ENCODE results near the gene SPRR3. TPM values are rescaled to one million over a fixed set of nuclear protein-coding genes. Genes with fewer than 3 reads are reported as not detected.

SPRR3 gene, protein sequence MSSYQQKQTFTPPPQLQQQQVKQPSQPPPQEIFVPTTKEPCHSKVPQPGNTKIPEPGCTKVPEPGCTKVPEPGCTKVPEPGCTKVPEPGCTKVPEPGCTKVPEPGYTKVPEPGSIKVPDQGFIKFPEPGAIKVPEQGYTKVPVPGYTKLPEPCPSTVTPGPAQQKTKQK
- total RNA-seq = not detected in 2 replicates

DNA sequence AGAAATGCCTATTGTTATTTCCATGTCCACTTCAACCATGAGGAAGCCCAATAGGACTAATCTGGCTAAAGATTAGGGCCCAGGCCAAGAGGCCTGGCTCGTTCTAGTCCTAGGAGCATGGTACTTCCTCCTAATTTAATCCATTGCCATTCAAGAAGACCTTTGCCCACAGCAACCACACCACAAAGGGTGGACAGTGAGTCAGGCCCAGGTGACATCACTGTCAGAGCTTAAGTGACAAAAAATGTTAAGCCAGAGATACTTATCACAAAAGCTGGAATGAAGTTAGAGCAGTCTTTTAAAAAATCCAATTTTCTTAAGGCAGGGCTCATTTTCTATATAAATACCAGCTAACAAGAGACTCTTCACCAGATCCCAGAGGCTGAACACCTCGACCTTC is at the start of gene SPRR3:
TSS of gene SPRR3 (plus strand) at position 368 of the 400 bp plus-strand sequence. CDS start 1,272 bp downstream, outside the sequence.
- no peak for DNase-seq (ENCODE audit: low read depth in 2 of 2)

DNA sequence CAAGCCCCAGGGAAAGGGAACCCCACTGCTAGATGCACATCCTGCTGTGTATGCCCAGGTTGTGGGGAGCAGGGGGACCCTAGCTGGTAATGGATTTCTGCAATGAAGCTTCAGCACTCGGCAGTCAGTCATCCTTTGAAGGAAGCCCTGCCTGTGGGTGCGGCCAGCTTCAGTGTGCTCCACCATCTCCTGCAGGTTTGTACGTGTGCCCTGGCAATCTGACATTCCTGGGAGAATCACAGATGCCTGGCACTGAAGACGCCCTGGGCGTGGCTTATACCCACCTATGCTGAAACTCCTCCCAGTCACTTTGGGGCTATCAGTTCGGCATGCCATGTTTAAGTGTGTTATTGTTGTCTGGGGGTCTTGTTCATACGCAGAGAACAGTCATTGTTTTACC is 47.8 kb upstream of the SPRR3 start:
- no peak for DNase-seq (ENCODE audit: low read depth in 2 of 2)

DNA sequence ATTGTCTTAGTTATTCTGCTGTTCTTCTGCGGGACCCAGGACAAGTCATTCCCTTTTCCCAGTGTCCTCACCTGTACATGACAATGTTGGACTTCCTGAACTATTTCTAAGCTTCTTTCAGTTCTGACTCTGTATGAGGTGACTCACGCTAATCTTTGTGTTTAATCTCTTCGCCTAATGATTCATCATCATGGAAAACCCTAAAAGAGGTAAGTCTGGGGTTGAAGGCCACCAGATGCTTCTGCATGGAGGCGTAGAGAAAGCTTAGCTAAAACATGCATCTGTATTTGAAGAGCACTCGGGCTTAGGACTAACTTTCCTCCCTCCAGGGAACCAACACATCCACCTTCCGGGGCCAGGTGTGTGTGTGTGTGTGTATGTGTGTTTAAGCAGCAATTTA is 47.1 kb upstream of the SPRR3 start:
- no peak for DNase-seq (ENCODE audit: low read depth in 2 of 2)

DNA sequence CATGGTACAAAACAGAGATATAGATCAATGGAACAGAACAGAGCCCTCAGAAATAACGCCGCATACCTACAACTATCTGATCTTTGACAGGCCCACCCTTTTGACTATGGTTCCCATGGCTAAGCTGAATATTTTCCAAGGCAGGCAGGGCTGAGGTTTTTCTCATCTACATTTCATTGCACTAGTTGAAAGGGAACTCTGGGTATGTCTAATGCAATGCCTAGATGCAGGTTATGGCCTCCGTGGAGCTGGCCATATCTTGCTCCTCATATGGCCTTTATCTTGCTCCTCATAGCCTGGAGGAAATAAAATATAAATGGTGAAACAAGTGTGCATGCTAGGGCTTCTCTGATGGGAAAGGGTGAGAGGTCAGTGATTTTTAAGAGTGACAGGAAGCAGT is 44.0 kb upstream of the SPRR3 start:
- no peak for DNase-seq (ENCODE audit: low read depth in 2 of 2)

DNA sequence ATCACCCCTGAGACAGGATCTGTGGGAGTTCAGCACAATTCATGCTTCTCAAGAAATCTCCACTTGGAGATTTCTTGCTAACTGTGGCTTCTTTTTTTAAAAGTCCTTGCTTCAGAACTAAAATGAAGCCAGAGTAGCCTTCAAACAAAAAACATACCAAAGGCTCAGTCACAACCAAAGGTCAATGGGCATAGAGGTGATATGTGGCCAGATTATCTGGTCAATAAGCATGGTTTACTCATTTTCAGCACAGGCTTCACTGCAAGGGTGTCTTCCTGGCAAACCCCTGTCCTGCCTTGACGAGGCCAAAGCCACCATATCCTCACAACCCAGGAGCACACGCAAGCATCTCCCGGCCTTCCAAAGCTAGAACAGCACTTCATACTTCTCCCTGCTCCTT is 42.3 kb upstream of the SPRR3 start:
- DNase-seq (ENCODE audit: low read depth in 2 of 2) = no peak

DNA sequence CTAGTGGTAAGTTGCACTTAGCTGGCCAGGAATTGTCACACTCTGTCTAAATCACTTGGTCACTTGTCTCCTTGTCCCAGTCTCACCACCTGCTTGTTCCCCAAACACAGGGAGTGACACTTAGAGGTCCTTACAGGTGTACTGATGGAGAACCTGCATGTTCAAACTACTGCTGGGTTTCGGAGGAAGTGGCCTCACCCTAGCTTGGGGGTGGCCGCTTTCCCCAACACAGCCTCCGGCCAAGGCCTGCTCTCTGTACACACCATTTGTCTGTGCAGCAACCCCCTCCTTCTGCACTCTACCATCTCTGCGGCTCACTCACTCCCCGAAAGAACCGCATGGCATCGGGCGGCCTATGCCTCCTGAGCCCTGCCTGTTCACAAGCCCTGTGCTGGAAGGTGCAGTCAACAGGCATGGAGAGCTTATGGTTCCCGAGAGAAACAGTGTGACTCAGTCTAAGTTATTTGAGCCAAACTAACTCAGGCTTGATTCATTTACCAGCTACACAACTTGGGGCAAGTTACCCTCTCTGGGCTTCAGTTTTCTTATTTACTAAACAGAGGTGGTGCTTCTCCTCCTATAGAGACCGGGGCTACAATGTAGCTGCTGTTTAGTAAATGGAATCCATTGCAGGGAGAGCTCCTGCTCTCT is 41.6 kb upstream of the SPRR3 start:
- DNase-seq (ENCODE audit: low read depth in 2 of 2) = no peak

DNA sequence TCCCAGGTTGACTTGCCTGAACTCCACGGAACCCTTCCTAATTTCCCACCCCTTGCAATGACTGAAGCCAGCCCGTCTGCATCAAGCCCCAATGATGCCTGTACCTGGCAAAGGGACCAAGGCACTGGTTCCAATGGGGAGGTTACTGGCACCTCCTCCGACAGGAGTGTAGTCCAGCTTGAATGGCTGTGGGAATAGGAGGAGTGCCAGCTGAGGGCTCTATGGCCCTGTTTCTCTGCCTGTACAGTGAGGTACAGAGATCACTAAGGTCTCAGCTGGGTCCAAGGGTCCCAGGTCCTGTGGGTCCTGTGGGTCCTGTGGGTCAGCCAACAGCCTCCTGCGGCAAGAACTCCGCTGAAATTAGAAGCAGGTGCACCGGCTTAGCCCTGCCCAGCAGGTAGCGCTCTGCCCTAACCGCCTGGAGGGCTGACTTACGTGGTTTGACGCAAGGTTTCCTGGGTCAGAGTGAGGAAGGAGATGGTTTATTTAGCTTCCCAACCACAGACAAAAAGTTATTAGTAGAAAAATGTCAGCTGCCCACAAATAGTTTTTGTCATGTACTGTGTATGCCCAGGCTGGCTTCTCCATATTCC is 41.0 kb upstream of the SPRR3 start:
- DNase-seq (ENCODE audit: low read depth in 2 of 2) = no peak

DNA sequence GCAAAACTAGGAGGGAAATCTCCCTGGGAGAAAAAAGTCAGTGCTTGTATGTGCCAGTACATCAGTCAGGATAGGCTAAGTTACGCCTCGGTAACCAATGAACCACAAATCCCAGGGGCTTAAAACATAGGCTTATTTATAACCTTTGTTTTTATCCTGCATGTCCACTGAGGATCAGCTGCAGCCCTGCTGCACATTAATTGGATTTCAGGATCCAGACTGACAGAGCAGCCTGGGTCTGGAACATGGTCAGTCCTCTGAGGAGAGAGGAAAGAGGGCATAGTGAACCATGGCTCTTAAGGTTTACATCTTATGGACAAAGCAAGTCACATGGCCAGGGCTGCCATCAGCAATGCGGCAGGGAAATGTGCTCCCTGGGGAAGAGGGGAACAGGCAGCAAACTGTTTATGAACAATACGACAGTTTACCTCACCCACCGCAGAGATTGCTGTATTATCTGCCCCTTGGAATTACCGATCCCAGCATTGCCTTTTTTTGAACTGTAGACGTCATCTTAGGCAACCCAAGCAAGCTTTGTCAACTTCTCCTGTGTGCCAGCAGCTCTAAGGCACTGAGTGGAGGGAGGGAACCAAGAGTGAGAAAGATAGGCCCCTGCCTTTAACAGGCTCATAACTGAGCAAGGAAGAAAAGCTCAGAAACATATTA is 40.2 kb upstream of the SPRR3 start:
- no peak for DNase-seq (ENCODE audit: low read depth in 2 of 2)

DNA sequence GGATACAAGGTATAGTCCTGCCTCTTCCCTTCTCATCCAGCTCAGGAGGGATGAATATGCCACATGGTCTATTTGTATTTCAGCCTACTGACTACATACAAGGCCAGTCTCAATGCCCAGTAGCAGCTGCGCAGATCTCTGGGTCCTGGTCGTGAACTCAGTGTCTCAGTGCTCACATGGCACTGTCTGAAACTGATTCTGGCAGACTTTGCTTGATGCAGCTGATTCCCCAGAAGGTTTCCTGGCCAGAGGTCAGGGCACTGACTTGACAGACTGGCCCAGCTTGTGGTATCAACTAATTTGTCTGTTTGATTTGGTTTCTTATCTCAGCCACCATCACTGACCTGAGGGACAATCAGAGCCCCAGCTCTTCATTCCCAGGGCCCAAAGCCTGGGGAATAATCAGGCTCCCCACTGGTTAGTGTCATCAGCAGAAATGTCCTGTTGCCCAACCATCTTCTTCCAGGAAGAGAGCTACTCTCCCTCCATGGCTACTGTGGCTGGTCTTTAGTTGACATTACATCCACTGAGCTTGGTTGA is 38.6 kb upstream of the SPRR3 start:
- no peak for DNase-seq (ENCODE audit: low read depth in 2 of 2)

DNA sequence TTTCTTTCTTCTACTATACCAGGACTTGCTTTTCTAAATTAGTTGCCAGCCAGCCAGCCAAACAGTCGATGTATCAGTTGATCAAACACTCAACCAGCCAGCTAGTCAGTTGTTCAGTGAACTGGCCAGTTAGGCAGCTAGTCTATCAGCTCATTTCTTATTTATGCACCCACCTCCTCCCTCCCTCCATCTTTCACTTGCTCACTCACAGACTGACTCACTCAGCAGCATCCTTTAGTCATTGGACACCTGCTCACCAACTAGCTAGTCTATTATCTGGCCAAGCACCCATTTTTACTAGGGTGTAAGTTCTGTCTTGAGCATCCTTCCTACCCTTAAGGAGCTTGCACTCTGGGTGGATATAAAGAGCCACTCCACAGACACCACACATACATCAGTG is 37.0 kb upstream of the SPRR3 start:
- DNase-seq (ENCODE audit: low read depth in 2 of 2) = no peak

DNA sequence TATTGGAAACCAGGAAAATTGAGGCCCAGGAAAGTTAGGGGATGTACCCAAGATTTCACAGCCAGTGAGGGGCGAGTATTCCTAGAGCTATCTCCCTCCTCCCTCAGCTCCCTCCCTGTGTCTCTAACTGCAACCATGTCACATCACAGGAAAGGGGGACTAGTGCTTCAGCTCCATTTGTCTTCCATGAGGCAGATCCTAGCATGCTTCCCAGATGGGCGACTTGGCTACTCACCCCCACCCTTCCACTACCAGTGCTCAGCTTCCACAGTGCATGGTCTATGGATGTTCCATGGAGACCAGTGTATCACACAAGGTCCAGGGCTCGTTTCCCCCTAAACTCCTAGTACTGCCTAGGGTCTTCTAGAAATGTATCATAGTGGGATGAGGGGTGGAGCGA is 35.7 kb upstream of the SPRR3 start:
- no peak for DNase-seq (ENCODE audit: low read depth in 2 of 2)

DNA sequence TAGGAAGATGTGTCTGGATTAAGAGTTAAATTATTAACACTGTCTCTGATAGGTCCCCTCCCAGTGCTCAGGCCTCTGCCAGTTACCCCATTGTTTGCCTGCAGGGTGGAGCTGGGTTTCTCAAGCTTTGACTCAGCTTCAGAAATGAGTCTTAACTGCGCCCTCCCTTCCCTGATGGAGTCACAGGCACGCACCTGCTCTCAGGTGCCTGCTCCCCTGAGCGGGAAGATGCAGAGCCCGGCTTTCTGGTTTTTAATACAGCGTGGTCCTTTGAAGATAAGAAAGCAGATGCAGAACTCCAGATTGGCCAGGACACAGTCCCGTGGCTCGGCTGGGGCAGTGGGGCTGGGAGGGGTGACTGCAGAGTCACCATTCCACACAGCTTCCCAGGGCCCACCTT is 34.3 kb upstream of the SPRR3 start:
- DNase-seq (ENCODE audit: low read depth in 2 of 2) = no peak

DNA sequence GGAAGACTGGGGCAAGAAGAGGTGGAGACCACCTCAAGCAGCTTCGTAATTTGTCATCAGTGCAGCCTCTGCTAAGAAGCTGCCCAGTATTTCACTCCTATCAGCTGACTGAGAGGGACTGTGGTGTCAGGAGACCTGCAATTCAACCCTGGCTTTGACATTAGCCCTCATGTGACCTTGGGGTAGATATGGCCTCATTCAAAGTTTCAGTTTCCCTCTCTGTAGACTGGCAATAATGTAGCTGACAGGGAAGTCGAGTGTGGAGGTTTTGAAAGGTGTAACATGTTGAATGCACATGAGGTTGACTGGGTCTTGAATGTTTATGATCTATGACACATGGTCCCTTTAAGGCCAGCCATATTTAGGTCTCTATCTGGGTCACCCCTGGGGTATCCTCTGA is 33.3 kb upstream of the SPRR3 start:
- DNase-seq (ENCODE audit: low read depth in 2 of 2) = no peak

DNA sequence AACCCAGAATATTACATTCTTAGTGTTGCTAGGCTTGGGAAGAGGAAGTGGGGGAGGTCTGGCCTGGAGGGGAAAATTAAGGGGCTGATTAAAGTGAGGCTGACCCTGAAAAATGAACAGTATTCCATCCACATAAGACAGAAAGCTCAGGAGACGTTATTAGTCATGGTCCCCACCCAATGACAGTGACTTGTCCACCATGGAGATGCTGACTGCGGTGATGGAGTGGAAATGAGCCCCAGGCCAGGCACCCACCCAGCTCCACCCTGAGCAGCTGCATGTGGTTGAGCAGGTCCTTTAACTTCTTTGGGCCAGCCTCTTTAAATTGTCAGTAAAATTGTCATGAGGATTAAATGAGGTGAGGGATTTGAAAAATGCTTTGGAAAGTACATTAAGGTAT is 32.5 kb upstream of the SPRR3 start:
- DNase-seq (ENCODE audit: low read depth in 2 of 2) = no peak

DNA sequence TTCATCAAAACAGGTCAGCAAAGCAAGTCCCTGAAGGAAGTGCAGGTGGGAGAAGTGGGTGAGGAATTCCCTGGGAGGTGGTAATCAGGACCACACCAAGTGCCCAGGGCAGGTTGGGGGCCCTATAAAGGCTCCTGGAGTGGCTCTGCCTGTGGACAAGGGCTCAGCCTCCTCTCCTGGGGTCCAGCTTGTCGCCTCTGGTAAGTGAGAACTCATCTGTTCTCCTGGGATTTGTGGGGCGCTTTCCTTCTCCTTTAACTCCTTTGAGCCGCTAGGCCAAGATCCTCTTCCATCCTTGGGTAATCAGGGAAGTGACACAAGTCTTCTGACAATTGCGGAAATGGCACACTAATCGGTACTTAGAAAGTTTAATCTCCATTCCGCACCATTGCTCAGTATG is 31.1 kb upstream of the SPRR3 start, which contains the start of gene SPRR4:
TSS of gene SPRR4 (plus strand) at position 154 of the 400 bp plus-strand sequence. CDS start 1,243 bp downstream, outside the sequence.
- DNase-seq (ENCODE audit: low read depth in 2 of 2) = no peak

DNA sequence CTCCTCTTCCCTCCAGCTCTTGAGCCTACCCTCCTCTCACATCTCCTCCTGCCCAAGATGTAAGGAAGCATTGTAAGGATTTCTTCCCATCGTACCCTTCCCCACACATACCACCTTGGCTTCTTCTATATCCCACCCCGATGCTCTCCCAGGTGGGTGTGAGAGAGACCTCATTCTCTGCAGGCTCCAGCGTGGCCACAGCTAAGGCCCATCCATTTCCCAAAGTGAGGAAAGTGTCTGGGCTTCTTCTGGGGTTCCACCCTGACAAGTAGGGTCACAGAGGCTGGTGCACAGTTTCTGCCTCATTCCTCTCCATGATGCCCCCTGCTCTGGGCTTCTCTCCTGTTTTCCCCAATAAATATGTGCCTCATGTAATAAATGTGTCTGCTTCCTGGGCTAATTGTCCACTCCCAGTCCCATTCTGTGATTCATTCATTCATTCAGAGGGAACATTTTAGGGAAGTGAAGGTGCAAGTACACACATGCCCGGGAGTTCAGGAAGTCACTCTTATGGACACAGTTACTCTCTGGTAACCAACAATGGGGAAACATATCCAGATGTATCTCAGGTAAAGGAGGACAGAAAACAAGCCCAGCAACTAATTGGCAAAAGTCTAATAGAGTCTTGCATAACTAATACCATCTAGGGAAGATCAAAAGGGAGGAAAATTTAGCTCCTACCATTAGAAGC is 29.2 kb upstream of the SPRR3 start:
- DNase-seq (ENCODE audit: low read depth in 2 of 2) = no peak

DNA sequence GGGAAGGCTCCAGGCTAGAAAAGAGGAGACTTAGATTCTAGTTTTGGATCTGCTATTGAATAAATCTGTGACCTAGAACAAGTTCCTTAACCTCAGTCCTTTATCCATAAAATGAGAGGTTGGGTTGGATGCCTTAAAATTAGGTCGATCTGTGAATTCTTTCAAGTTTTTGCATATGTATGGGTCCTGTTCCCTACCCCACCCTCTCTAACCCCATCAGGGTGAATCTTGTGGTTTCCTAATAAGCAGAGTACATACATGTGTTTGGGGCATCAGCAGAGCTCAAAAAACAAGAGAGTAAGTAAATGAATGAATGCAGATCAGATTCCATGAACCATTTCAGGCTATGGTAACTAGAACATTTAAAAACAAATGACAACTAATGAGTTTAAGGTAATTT is 24.9 kb upstream of the SPRR3 start:
- no peak for DNase-seq (ENCODE audit: low read depth in 2 of 2)

DNA sequence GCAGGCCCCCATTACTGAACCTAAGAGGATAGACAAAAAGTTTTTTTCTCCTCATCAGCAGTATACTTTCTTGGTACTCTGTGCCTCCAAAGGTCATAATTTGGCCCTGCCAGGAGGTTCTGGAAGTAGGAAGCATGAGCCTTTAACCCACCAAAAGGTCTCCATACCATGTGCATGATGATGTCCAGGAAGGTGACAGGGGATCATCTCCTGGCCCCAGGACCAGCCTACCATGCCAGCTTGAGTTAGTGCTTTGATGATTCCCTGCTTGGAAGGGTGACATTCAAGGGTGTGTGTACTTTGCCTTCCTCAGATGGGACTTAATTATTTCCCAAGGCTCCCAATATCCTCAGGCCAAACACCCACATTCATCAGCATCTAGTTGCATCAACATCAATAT is 23.9 kb upstream of the SPRR3 start:
- DNase-seq (ENCODE audit: low read depth in 2 of 2) = no peak

DNA sequence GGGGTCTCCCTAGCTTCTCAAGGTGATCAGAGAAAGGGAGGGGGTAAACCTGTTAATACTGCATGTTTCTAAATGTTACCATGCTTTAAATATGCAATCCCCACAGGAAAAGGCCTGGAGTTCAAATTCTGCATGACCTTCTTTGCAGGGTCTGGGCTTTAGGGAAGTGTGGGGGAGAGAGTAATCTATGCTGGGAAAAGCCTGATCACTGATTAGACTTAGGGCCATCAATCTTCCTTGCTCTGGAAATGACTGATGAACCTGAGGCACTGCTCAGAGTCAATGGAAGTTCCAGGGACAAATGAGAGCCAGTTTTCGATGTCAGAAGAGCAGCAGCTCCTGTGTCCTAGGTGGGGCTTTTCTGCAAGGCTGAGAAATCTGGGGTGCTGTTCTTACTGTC is 20.9 kb upstream of the SPRR3 start:
- DNase-seq (ENCODE audit: low read depth in 2 of 2) = no peak

DNA sequence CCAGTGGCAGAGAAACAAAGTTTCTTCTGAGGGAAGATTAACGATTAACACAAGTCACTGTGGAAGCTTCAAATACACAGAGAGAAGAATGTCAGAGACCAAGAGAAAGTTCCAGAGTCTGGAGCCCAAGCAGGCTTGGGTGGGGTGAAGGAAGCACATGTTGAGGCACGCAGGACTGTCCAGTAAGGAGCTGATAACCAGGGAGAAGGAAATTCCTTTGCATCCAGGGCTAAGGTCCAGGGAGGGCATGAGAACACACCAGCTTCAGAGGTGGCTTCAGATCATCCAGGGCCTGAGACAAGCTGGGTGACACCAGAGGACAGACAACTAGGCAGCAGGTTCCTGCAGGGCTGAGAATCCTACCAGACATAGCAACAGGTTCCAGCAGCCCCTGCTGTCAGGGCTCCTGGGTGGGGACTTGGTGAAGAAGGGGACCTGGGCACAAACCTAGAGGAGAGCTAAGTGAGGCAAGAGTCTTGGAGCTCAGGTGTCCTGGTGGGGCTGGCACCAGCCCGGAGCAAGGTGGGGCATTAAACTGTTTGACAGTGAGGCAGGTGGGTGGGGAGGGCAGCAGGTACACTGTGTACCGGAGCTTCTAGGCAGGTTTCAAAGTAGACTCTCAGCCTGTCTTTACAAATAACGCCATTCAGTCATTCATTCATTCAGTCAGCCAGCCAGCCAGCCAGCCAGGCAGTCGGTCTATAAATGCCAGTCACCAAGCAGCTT is 20.2 kb upstream of the SPRR3 start:
- DNase-seq (ENCODE audit: low read depth in 2 of 2) = no peak

DNA sequence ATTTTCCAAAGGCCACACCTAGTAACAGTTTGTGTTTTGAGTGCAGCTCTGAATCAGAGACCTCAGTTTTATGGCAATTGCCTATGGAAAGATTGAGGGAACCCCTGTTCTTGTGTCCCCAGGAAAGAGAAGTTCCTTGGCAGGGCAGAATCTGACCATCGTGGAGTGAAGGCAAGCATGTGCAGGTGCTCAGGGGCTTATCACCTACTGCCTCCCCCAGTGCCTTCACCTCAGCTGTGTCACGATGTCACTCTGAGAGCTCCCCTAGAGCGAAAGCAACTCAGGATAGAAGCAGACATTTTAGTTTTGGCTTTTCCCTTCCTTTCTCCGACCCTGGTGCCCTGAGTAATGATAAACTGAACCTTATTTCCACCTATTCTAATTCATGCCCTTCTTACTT is 19.5 kb upstream of the SPRR3 start:
- no peak for DNase-seq (ENCODE audit: low read depth in 2 of 2)

All from lung microvascular endothelial cell (primary cell).